ENCODE results near the gene ATR. TPM values are rescaled to one million over a fixed set of nuclear protein-coding genes. Genes with fewer than 3 reads are reported as not detected.

The ATR gene
- total RNA-seq, 1 experiment from 2014 or later: 17.5 TPM

GRCh38 chr3:142509079-142509478 lies 69.5 kb downstream of the ATR start:
- BruUV-seq (replicated peaks): no TSS peak
- Histone ChIP-seq H3K9me3 (no peaks in the 10 kb centered on the region), H3K4me1 (no peaks in the 10 kb centered on the region), H3K27me3 (replicated peaks; ENCODE audit: control insufficient read depth, insufficient read depth, low read length) (no peaks in the 10 kb centered on the region), H3K4me3 (ENCODE audit: low read depth, low read length) (no peak overlapping the region), H3K36me3 (ENCODE audit: control insufficient read depth, insufficient read depth, low read length) (no peaks in the 10 kb centered on the region; the same call in 1 of the 2 replicates)
- CTCF ChIA-PET: no interaction called here
- no peak for DNase-seq
- TF ChIP-seq CTCF (IDR thresholded peaks at IDR 0.05; ENCODE audit: insufficient read depth in 1 of 2, low read depth in 1 of 2, low read length in 1 of 2, severe bottlenecking in 1 of 2, unreplicated experiment in 1 of 2): no peak
- Mint-ChIP-seq H3K27ac (ENCODE audit: unreplicated experiment) (no peak overlapping the region), H3K36me3 (ENCODE audit: insufficient read depth, unreplicated experiment) (peaks cover 5% of the 10 kb centered on the region), H3K4me3 (ENCODE audit: unreplicated experiment) (no peak overlapping the region), H3K27me3 (ENCODE audit: insufficient read depth, unreplicated experiment) (no peaks in the 10 kb centered on the region), H3K9me3 (ENCODE audit: unreplicated experiment) (no peaks in the 10 kb centered on the region), H3K4me1 (ENCODE audit: low read depth, unreplicated experiment) (no peaks in the 10 kb centered on the region)
- intact Hi-C loops (cut with micrococcal nuclease; ENCODE audit: unreplicated experiment): no loop called here
- POLR2A ChIA-PET: no interaction called here

- Mint-ChIP-seq H3K36me3 (ENCODE audit: insufficient read depth, unreplicated experiment) (peaks cover 5% of the 10 kb centered on the region), H3K9me3 (ENCODE audit: unreplicated experiment) (no peaks in the 10 kb centered on the region), H3K27me3 (ENCODE audit: insufficient read depth, unreplicated experiment) (no peaks in the 10 kb centered on the region), H3K4me1 (ENCODE audit: low read depth, unreplicated experiment) (no peaks in the 10 kb centered on the region), H3K27ac (ENCODE audit: unreplicated experiment) (no peak overlapping the region), H3K4me3 (ENCODE audit: unreplicated experiment) (no peak overlapping the region)
- no peaks in the 10 kb centered on the region; the same call in 1 of the 2 replicates for H3K36me3 ChIP-seq (ENCODE audit: control insufficient read depth, insufficient read depth, low read length)
- H3K9me3 ChIP-seq: no peaks in the 10 kb centered on the region
- no peak for DNase-seq
- TF ChIP-seq CTCF (IDR thresholded peaks at IDR 0.05; ENCODE audit: insufficient read depth in 1 of 2, low read depth in 1 of 2, low read length in 1 of 2, severe bottlenecking in 1 of 2, unreplicated experiment in 1 of 2): no peak
- BruUV-seq (replicated peaks): no TSS peak
- H3K27me3 ChIP-seq (replicated peaks; ENCODE audit: control insufficient read depth, insufficient read depth, low read length): no peaks in the 10 kb centered on the region
- POLR2A ChIA-PET: no interaction called here
- no peaks in the 10 kb centered on the region for H3K4me1 ChIP-seq
- intact Hi-C loops (cut with micrococcal nuclease; ENCODE audit: unreplicated experiment): no loop called here
- CTCF ChIA-PET: no interaction called here
- H3K4me3 ChIP-seq (ENCODE audit: low read depth, low read length): no peak overlapping the region
Measured at GRCh38 chr3:142507241-142507640, 71.3 kb downstream of the ATR start.

GRCh38 chr3:142502187-142502985 lies 76.1 kb downstream of the ATR start:
- no peak for DNase-seq
- no peak overlapping the region for H3K4me3 ChIP-seq (ENCODE audit: low read depth, low read length)
- BruUV-seq (replicated peaks): no TSS peak
- Mint-ChIP-seq H3K9me3 (ENCODE audit: unreplicated experiment) (no peaks in the 10 kb centered on the region), H3K4me1 (ENCODE audit: low read depth, unreplicated experiment) (no peaks in the 10 kb centered on the region), H3K27me3 (ENCODE audit: insufficient read depth, unreplicated experiment) (no peaks in the 10 kb centered on the region), H3K4me3 (ENCODE audit: unreplicated experiment) (no peak overlapping the region), H3K27ac (ENCODE audit: unreplicated experiment) (no peak overlapping the region), H3K36me3 (ENCODE audit: insufficient read depth, unreplicated experiment) (peaks cover 6% of the 10 kb centered on the region)
- no peaks in the 10 kb centered on the region; the same call in 1 of the 2 replicates for H3K4me1 ChIP-seq
- ChIA-PET POLR2A (no interaction called here), CTCF (no interaction called here)
- intact Hi-C loops (cut with micrococcal nuclease; ENCODE audit: unreplicated experiment): no loop called here
- H3K9me3 ChIP-seq: no peaks in the 10 kb centered on the region
- no peaks in the 10 kb centered on the region for H3K36me3 ChIP-seq (ENCODE audit: control insufficient read depth, insufficient read depth, low read length)
- TF ChIP-seq CTCF (IDR thresholded peaks at IDR 0.05; ENCODE audit: insufficient read depth in 1 of 2, low read depth in 1 of 2, low read length in 1 of 2, severe bottlenecking in 1 of 2, unreplicated experiment in 1 of 2): no peak
- H3K27me3 ChIP-seq (replicated peaks; ENCODE audit: control insufficient read depth, insufficient read depth, low read length): no peaks in the 10 kb centered on the region

All from Caco-2 (cell line).